Spleen (tissue), 7 donors: ENCODE data around the gene UBXN1.

Experiments
- POLR2A ChIP-seq, 3 donors: fragments of 450-650 bp; IDR thresholded peaks; one replicate each; pipeline ENCODE4 v1.5.1; 2017; ENCODE audit warnings: antibody characterized with exemption in 3 of 3, mild to moderate bottlenecking in 1 of 3
- POLR2AphosphoS5 ChIP-seq, 3 donors: sonication (generic); formaldehyde crosslinking; IDR thresholded peaks; one replicate each; pipeline ENCODE4 v1.5.1; 2017; ENCODE audit warnings: antibody characterized with exemption in 3 of 3
- TF ChIP-seq, protein P1 (sequence below), 11 experiments: fragments of 200-600 bp in 7 of 11; fragments of 450-650 bp in 4 of 11; sonication (generic) in 4 of 11; IDR thresholded peaks in 8 of 11; conservative IDR thresholded peaks in 3 of 11; 1 replicate in 7 of 11; 2 replicates in 4 of 11; pipeline versions ENCODE4 v1.4.0 to v1.8.0; 2016 to 2021; ENCODE audit warnings: antibody characterized with exemption in 11 of 11, inconsistent platforms in 4 of 11, mild to moderate bottlenecking in 1 of 11
- donor health status: DM: no; HTN: no; CAD: no; lungs with moderate emphysema.
- donor health status: DM: no; HTN: no; CAD: no.
- donor health status: DM: no; HTN: no; CAD: no.

DNA sequence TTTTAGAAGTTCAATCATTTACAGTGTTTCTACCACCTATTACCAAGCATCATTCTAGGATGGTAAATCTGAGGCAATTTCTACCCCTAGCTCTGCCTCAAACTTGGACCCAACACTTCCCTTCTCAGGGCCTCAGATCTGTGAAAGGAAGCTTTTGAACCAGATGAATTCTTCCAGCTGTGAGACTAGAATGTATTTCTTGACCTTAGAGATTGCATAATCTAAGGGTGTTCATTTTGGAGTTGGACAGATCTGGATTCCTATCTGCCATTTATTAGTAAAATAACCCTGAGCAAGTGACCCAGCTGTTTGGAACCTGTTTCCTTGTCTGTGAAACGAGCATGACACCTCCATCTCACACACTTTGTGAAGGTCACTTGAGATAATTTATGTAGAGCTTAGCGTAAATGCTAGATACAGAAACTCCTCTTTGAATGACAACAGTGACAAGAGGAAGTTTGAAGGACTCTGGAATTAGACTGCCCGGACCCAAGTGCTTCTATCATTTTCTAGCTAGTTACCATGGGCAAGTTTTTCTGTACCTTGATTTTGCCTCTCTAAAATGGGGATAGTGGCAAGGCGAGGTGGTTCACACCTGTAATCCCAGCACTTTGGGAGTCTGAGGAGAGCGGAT, 22.0 kb downstream of the UBXN1 start:
- TF ChIP-seq POLR2AphosphoS5 (IDR thresholded peaks at IDR 0.05) = no peak
- TF ChIP-seq, protein P1, sequence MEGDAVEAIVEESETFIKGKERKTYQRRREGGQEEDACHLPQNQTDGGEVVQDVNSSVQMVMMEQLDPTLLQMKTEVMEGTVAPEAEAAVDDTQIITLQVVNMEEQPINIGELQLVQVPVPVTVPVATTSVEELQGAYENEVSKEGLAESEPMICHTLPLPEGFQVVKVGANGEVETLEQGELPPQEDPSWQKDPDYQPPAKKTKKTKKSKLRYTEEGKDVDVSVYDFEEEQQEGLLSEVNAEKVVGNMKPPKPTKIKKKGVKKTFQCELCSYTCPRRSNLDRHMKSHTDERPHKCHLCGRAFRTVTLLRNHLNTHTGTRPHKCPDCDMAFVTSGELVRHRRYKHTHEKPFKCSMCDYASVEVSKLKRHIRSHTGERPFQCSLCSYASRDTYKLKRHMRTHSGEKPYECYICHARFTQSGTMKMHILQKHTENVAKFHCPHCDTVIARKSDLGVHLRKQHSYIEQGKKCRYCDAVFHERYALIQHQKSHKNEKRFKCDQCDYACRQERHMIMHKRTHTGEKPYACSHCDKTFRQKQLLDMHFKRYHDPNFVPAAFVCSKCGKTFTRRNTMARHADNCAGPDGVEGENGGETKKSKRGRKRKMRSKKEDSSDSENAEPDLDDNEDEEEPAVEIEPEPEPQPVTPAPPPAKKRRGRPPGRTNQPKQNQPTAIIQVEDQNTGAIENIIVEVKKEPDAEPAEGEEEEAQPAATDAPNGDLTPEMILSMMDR (IDR thresholded peaks at IDR 0.05 in 8 of 11, conservative IDR thresholded peaks at IDR 0.05 in 3 of 11) = no peak
- no peak for TF ChIP-seq POLR2A (IDR thresholded peaks at IDR 0.05)
